Measurements from ENCODE around the gene MEIOSIN.

- no peak for TF ChIP-seq CTCF (IDR thresholded peaks at IDR 0.05)
- no peak for TF ChIP-seq POLR2A (IDR thresholded peaks at IDR 0.05)
- no peak for TF ChIP-seq EP300 (IDR thresholded peaks at IDR 0.05)
Observed at GRCh38 chr19:45791744-45792469, 58.7 kb downstream of the MEIOSIN start.

Measured in tibial nerve (tissue), 4 donors.